ENCODE results near the gene KIAA1671.

DNA sequence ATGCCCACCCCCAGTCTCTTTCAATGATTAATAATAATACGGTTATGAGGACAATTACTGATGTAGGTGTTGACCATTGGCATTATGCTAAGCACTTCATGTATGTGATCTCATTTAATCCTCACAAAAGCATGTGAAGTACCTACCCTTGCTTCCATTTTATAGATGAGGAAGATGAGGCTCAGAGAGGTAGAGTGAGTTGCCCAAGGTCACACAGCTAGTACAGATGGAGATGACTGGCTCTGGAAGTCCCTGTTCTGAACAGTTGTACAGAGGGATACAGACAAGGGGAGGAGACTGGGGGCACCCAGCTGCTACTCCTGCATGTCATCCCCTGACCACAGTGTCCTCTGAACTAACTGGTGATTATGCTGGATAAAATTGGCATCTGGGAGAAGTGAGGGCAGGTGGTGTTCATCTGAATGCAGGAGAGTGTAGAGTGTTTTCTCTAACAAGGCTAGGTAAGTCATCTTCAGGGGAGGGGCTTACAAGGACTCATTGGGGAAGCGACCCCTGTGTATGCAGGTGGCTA is 43.2 kb downstream of the KIAA1671 start:
- TF ChIP-seq, protein P1, sequence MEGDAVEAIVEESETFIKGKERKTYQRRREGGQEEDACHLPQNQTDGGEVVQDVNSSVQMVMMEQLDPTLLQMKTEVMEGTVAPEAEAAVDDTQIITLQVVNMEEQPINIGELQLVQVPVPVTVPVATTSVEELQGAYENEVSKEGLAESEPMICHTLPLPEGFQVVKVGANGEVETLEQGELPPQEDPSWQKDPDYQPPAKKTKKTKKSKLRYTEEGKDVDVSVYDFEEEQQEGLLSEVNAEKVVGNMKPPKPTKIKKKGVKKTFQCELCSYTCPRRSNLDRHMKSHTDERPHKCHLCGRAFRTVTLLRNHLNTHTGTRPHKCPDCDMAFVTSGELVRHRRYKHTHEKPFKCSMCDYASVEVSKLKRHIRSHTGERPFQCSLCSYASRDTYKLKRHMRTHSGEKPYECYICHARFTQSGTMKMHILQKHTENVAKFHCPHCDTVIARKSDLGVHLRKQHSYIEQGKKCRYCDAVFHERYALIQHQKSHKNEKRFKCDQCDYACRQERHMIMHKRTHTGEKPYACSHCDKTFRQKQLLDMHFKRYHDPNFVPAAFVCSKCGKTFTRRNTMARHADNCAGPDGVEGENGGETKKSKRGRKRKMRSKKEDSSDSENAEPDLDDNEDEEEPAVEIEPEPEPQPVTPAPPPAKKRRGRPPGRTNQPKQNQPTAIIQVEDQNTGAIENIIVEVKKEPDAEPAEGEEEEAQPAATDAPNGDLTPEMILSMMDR (IDR thresholded peaks at IDR 0.05; ENCODE audit: low read length), result no peak
- no peak for TF ChIP-seq EZH2 (IDR thresholded peaks at IDR 0.05; ENCODE audit: borderline replicate concordance, low read length)
